ENCODE results near the gene OPCML.

Gene OPCML

DNA sequence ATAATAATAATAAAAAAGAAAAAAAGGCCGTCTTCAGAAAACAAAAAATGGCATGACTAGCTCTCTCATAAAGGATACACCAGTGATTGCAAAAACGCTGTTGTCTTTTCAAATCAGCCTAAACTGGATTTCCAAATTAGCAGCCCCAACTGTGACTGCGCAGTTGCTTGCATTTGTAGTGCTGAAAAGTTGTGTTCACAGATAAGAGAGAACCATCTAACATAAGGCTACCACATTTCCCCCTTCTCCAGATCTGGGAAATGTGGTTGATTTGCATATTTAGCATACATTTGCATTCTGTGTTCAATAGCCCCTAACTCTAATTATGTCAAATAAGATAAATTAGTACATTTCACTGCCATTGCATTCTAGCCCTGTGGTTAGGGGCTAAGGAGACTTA lies 650.7 kb downstream of the OPCML start:
- TF ChIP-seq, protein P1, sequence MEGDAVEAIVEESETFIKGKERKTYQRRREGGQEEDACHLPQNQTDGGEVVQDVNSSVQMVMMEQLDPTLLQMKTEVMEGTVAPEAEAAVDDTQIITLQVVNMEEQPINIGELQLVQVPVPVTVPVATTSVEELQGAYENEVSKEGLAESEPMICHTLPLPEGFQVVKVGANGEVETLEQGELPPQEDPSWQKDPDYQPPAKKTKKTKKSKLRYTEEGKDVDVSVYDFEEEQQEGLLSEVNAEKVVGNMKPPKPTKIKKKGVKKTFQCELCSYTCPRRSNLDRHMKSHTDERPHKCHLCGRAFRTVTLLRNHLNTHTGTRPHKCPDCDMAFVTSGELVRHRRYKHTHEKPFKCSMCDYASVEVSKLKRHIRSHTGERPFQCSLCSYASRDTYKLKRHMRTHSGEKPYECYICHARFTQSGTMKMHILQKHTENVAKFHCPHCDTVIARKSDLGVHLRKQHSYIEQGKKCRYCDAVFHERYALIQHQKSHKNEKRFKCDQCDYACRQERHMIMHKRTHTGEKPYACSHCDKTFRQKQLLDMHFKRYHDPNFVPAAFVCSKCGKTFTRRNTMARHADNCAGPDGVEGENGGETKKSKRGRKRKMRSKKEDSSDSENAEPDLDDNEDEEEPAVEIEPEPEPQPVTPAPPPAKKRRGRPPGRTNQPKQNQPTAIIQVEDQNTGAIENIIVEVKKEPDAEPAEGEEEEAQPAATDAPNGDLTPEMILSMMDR (IDR thresholded peaks at IDR 0.05) = no peak
- H3K9me3 ChIP-seq = no peaks in the 10 kb centered on the region

DNA sequence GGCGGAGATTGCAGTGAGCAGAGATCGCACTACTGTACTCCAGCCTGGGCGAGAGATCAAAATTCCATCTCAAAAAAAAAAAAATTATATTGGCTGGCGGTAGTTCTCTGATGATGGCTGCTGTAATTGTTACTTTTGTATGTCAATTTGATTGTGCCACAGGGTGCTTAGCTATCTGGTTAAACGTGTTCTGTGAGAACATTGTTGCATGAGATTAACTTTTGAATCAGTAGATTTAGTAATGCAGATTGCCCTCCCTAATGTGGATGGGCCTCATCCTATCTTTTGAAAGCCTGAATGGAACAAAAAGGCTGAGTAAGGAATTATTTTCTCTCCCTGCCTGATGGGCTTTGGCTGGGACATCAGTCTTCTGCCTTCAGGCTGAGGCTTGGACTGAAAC lies 654.2 kb downstream of the OPCML start:
- TF ChIP-seq, protein P1 (IDR thresholded peaks at IDR 0.05) = no peak
- Histone ChIP-seq H3K36me3 (no peaks in the 10 kb centered on the region), H3K9me3 (no peaks in the 10 kb centered on the region), H3K4me1 (ENCODE audit: control insufficient read depth in 1 of 2, insufficient read depth in 1 of 2, low read depth in 1 of 2, low read length in 1 of 2) (no peaks in the 10 kb centered on the region), H3K4me3 (ENCODE audit: low read depth in 1 of 2, low read length in 1 of 2) (no peak overlapping the region), H3K27ac (no peak overlapping the region), H3K27me3 (no peaks in the 10 kb centered on the region)

More for the DNA sequence above, 650.7 kb downstream of the OPCML start:
- Histone ChIP-seq H3K36me3 (no peaks in the 10 kb centered on the region), H3K4me1 (ENCODE audit: control insufficient read depth in 1 of 2, insufficient read depth in 1 of 2, low read depth in 1 of 2, low read length in 1 of 2) (no peaks in the 10 kb centered on the region), H3K27me3 (no peaks in the 10 kb centered on the region), H3K4me3 (ENCODE audit: low read depth in 1 of 2, low read length in 1 of 2) (no peak overlapping the region), H3K27ac (no peak overlapping the region)

DNA sequence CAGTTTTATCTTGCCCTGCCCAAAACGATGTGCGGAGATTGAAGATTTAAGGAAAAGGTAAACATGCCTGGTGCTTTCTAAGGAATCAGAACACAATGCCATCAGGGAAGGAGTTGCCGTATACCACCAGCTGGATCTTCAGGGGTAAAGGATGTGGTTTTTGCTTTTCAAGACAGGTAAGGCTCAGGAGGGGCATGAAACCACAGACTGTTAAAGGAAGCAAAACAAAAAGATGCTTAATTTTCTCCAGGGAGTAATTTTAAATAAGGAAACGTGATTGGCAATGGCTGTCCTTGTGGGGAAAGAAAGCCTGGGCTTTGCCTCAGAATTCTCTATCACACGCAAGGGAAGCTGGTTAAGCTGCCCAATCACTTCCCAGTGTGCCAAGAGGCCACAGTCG lies 655.6 kb downstream of the OPCML start:
- no peaks in the 10 kb centered on the region for H3K4me1 ChIP-seq (ENCODE audit: control insufficient read depth in 1 of 2, insufficient read depth in 1 of 2, low read depth in 1 of 2, low read length in 1 of 2)
- H3K9me3 ChIP-seq = no peaks in the 10 kb centered on the region
- no peak overlapping the region for H3K4me3 ChIP-seq (ENCODE audit: low read depth in 1 of 2, low read length in 1 of 2)
- no peaks in the 10 kb centered on the region for H3K27me3 ChIP-seq
- H3K27ac ChIP-seq = no peak overlapping the region
- TF ChIP-seq, protein P1 (IDR thresholded peaks at IDR 0.05) = no peak
- H3K36me3 ChIP-seq = no peaks in the 10 kb centered on the region

DNA sequence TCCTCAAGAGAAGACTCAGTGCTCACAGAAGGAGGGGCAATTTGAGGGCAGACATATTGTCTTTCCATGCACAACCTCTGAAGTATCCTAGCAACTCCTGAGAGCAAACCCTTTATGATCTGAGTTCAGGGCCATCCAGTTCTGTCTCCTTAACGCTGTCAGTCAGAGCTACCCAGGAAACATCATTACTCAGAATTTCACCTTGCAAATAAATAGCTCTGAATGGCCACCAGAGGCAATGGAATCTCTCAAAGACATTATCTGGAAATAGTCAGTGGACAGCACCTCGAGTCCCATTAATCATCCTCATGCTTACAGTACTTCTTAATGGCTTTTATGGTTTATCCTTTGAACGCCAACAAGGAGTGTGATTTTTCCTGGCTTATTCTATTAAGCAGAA lies 656.1 kb downstream of the OPCML start:
- H3K9me3 ChIP-seq = no peaks in the 10 kb centered on the region
- H3K4me1 ChIP-seq (ENCODE audit: control insufficient read depth in 1 of 2, insufficient read depth in 1 of 2, low read depth in 1 of 2, low read length in 1 of 2) = no peaks in the 10 kb centered on the region

DNA sequence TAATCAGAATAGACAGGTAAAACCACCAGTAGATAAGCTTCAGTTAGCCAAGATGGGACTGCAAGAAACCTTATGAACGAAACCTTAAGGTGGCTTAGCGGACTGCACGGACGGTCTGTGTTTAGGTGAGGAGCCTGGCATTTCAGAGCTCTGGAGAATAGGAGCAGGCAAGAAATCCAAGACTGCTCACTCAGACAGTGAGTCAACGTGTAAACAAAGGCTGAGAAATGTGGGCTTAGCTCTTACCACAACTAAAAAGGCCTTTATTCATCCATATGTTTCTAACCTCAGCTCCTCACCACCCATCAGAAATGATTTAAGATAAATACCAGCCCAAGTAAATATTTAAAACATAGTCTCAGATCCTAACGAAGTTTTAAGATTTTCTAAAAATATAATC lies 657.7 kb downstream of the OPCML start:
- no peaks in the 10 kb centered on the region for H3K4me1 ChIP-seq (ENCODE audit: control insufficient read depth in 1 of 2, insufficient read depth in 1 of 2, low read depth in 1 of 2, low read length in 1 of 2)
- H3K9me3 ChIP-seq = no peaks in the 10 kb centered on the region
- no peak overlapping the region for H3K4me3 ChIP-seq (ENCODE audit: low read depth in 1 of 2, low read length in 1 of 2)
- no peaks in the 10 kb centered on the region for H3K27me3 ChIP-seq
- TF ChIP-seq, protein P1 (IDR thresholded peaks at IDR 0.05) = no peak
- no peaks in the 10 kb centered on the region for H3K36me3 ChIP-seq
- no peak overlapping the region for H3K27ac ChIP-seq

More for the DNA sequence above, 656.1 kb downstream of the OPCML start:
- no peak overlapping the region for H3K27ac ChIP-seq
- TF ChIP-seq, protein P1 (IDR thresholded peaks at IDR 0.05) = no peak
- no peak overlapping the region for H3K4me3 ChIP-seq (ENCODE audit: low read depth in 1 of 2, low read length in 1 of 2)
- no peaks in the 10 kb centered on the region for H3K27me3 ChIP-seq
- no peaks in the 10 kb centered on the region for H3K36me3 ChIP-seq

DNA sequence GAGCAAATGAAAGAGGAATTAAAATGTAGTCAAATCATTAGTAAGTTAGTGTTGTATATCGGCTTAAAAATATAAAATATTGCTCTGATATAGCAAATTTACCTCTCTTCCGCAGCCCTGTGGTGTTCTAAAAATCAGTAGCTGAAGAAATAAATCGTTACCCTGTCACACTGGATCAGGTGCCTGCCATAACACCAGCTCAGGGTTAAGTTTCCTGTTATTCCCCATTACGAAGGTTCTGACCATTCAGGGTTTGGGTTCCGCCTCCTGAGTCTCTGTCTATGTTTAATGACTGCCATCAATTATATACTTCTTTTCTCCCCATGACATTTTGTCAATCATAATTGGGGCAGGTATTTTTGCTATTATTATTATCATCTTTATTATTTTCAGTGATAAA lies 658.5 kb downstream of the OPCML start:
- no peaks in the 10 kb centered on the region for H3K36me3 ChIP-seq
- H3K9me3 ChIP-seq = no peaks in the 10 kb centered on the region
- H3K27me3 ChIP-seq = no peaks in the 10 kb centered on the region
- H3K4me1 ChIP-seq (ENCODE audit: control insufficient read depth in 1 of 2, insufficient read depth in 1 of 2, low read depth in 1 of 2, low read length in 1 of 2) = no peaks in the 10 kb centered on the region
- H3K27ac ChIP-seq = no peak overlapping the region
- TF ChIP-seq, protein P1 (IDR thresholded peaks at IDR 0.05) = no peak
- no peak overlapping the region for H3K4me3 ChIP-seq (ENCODE audit: low read depth in 1 of 2, low read length in 1 of 2)
